GM19328 (cell line): ENCODE data around the gene COL9A3.

Source experiments
- ATAC-seq: cut with Tn5 transposase; IDR thresholded peaks from one replicate; pipeline ENCODE4 v1.9.1; 2021; ENCODE audit warnings: mild to moderate bottlenecking, moderate library complexity; ENCODE audit not compliant: unreplicated experiment

Gene COL9A3

DNA sequence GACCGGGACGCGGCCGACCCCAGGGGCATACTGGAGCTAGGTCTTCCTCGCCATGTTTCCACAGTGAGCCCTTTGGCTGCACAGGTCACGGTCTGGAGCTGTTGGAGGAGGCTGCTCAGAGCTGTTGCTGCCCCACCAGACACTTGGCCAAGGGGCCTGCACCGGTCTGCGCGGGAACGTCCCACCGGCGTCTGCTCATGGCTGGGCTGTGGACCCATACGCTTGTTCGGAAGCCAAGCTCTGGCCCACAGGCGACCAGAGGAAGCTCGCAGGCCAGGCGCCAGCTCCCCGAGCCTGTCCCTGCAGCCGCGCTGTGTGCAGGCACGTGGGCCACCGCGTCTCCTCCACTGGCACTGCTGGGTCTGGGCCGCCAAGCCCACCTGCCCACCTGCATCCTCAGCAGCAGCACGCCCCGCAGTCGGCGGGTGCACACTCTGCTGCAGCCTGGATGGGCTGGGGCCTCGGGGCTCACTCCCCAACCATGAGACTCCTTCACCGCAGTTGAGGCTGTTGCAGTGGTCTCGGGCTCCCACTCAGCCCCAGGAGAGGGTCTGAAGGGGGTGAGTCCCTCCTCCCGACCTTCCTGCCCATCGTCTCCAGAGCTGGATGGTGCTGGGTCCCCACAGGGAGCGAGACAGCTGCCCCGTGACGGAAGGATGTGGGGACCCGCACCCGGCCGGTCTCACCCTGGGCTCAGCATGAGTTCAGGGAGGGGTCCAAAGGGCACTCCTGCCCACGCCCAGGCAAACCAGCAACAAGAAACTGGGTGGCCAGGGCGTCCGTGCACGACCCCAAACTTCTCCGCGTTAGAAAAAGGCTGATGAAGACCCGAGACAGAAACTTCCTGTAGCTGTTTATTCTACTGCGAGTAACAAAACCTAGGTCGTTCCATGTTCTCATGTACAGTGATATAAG, 60.3 kb downstream of the COL9A3 start:
- ATAC-seq: no peak

DNA sequence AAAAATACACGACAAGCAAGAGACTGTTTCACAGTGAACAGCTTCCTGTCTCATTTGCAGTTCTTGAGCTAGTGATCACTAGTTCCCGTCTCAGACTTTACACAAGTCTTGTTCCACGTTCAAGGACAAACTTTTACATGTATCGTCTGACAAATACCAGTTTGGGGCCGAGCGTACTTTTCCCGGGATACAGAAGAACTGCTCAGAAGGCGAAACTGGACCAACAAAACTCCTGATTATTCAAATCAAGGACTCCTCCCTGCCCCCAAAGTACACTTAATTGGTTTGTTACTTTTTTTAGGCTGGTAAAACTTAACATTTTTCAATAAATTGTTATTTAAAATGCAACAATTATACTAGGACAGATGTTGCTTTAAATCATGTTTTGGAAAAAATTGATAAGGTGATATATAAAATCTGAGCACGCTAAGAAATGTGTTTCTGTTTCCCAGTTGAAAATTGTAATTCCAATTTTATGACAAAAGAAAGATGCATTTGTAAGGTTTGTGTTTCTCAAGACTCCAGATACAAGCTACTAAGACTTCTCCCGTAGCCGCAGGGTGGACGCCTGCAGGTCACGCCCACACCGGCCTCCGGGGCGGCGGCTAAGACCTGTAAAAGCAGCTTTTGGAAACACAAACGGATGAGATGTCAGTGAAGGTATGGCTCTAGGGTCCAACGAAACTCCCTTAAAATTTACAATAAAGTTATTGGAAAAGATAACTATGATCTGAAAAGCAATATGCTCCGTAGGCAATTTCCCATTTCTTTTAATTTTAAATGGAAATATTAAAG, 61.6 kb downstream of the COL9A3 start:
- ATAC-seq: no peak

DNA sequence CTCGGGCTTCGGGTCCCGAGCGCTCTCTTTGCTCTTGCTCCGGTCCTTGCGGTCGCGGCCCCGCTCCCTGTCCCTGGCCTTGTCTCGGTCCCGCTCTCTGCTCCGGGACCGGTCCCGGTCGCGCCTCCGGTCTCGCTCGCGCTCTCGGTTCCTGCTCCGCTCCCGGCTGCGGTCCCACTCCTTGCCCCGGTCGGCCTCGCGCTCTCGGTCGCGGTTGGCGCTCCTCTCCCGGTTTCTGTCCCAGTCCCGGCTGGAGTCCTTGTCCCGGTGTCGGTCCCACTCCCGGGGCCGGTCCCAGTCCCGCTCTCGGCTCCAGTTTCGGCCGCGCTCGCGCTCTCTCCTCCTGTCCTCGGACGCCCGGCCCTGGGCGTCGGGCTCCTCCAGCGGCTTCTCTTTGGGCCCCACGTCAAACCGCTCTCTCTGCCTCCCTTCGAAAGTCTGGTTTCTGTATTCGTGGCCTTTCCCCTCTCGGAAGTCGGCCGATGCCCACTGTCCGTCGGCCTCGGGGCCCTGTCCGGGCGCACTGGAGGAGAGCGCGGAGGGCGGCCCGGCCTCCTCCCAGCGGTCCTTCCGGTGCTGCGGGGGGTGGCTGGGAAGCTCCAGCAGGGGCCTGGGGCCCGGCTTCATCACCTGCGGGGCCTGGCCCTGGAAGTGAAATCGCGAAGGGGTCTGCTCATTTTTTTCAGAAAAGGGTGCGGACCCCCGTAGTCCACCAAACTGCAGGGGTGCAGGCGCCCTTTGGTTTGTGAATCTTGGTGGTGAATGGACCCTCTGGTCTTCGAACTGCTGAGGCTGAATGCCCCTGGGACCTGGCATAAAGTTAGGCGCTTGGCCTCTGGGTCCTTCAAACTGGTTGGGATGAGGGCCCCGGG, 62.7 kb downstream of the COL9A3 start:
- ATAC-seq: no peak

DNA sequence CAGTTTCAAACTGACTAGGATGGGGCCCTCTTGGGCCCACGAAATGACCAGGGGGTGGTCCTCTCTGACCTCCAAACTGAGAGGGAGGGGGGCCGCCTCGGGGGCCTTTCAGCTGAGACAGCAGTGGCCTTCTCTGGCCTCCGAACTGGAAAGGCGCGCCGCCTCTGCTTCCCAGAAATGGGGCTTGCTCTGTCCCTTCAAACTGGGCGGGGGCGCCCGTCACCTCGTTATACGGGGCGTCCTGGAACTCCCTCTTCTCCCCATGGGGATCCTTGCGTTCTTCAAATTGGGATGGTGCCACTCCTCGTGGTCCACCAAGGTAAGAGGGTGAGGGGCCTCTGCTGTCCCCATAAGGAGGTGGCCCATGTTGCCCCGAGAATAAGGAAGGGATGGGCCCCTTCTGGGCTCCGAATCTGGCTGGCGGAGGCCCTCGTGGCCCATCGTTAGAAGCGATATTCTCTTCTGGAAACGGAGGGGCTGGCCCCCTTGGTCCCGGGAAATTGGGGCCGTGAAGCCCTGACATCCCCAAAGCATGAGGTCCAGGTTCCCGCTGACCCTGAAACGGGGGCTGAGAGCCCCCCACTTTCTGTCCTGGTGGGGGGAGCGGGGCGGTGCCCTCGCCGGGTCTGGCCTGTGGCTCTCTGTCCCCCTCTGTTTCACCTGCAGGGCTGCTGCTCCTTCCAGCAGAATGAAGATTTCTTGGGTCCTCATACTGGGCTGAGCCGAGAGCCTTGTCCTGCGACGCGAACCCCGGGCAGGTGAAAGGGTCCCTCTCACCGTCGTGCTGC, 63.5 kb downstream of the COL9A3 start:
- no peak for ATAC-seq

DNA sequence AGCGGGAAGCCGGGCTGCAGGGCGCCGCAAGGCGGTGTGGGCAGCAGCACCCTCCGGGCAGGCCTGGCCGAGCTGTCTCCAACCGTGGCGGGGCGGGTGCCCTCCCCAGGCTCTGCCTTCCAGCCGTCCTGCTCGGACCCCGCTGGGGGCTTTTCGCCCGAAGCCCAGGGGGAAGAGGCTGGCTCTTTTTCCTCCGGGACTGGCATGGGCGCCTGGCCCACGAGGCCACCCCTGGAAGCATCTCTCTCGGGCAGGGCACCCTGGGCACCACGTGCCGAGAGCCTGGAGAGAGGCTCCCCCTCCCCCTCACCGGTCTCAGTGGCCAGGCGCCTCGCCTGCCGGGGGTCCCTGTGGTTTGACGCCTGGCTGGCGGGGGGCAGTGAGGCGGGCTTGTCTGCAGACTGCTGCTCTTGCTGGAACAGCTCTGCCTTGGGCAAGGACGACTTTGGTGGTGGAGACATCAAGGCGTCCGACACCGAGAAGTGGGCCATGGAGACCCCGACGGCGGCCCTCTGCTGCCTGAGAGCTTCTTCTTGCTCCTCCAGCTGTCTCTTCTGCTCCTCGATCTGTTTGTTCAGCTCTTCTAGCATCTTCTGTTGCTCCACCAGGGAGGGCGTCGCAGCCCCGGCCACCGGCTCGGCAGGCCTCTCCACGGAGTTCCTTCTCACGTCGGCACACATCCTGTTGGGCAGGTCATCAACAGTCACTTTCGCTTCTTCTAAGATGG, 64.2 kb downstream of the COL9A3 start:
- no peak for ATAC-seq

DNA sequence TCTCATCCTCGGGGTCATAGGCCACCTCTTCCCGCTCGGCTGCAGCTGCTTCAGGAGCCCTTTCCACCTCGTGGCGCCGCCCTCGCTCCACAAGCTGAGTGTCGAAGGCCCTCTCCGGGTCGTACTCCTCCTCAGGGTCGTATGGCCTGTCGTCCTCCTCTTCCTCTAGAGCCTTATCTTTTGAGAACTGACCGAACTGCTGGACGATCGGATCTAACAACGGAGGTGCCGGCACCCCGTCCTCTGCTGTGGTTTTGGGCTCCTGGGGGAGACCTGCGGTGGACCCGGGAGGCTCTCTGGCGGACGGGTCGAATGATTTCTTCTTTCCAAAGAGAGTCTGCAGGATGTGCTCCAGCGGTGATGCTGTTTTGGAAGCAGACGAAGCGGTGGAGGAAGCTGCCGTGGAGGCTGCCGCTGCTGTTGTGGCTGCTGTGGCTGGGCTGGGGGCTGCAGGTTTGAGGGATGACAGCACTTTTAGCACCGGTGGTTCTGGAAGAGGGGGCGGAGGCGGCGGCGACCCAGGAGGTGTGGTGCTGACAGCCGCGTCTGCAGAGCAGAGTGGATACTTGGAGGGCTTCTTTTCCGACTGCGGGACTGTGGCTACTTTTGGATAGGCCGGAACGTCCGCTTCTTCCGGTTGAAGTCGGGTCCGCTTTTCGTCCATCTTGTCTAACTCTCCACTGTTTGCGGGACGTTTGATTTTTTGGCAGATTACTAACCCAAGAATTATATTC, 65.0 kb downstream of the COL9A3 start:
- no peak for ATAC-seq

DNA sequence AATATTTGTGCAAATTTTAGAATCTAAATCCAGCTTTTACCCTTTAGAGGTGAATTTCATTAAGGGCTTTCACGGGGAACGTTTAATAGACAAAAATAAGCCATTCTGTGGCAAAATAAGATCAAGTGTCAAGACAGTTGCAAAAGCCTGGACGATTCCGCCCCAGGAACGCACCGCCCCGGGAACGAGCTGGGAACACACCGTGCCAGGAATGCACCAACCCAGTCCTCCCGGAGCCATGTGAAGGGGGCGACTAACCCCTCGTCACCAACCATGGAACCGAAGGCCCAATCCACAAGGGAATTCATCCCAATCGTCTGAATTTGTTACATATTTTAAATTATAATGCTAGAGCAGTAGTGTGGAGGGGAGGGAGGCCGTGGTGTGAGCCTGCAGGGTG, 65.6 kb downstream of the COL9A3 start:
- ATAC-seq: no peak

DNA sequence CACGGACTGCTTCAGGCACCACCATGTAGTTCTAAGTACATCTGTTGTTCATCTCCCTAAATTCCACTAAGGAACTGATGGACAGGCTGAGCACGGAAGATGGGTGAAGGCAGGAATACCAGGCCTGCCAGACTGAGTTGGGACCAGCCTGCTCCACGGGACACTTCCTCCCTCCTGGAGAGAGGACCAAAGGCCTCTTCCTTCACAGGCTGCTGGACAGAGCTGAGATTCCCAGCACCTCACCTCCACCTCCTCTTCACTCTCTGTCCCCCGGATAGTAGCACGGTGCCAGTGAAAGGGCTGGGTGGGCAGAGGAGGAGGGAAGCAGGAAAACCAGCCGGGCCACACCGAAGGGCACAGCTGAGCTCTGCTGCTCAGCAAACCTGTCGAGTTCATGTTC, 67.7 kb downstream of the COL9A3 start:
- ATAC-seq: no peak

DNA sequence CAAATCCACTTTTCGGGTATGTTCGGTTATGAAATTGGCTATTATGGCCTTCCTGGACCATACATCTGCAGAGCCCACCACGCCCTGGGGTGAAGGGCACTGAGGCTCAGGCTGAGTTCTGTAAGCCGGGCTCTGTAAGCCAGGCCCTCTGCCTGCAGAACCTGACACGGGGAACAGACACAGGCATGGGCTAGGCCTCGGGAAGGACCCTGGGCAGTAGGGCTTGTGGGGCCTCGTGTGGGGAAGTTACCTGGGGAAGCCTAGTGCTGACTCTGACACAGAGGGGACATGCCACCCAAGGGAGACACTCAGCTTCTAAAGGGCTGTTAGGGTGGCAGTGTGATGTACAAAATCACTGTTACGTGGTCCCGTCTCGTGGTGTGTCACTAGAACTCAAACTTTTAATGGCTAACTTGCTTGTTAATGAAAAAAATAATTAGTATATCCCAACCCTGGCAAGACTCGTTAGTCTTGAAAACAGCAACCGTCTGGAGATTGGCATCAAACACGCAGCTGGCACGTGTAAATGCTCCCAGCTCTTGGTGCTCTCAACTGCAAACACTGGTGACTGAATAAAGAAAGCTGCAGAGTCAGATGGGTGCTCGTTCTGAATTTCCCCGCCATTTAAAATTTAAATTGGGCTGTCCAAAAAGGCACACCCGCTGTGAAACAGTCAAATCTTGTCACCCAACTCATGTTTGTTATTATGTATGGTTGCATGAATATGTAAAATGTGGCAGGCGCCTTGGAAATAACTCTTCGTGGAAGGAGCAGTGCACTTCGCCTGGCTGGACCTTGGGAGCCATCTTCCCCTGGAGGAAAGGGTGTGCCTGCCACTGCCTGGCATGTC, 68.4 kb downstream of the COL9A3 start:
- no peak for ATAC-seq

DNA sequence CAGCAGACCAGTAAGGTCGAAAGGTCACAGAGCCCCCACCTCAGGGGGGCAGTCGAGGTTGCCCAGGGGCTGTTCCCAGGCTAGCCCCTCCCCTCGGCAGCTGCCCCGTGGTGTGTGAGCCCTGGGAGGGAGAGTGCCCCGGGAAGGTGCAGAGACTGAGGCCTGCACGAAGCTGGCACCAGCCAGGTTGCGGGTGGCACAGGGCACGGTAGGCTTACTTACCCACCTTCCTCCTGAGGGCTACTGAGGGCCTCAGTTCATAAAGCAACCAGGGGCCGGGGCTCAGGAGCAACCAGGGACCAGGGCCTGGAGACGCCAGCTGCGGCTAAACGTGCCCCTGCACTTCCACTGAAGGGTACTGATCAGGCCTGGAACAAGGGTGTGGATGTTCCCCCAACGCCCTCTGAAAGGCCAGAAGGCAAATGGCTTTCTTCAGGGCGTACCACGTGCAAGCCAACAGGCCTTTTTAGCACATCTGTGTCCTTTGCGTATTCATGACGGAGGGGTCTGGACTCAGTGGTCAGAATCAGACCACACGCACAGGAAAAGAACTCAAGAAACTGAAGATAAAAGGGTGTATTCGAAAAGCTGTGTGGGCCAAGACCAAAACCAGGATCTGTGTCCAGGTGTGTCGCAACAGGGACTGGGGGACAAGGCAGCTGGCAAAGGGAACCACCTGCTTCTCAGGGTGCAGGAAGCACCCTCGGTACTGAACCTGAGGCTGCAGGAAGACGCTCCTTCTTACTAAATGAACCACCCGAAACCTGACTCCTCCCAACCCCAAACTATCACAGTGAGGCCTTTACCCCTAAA, 69.3 kb downstream of the COL9A3 start:
- ATAC-seq: no peak

DNA sequence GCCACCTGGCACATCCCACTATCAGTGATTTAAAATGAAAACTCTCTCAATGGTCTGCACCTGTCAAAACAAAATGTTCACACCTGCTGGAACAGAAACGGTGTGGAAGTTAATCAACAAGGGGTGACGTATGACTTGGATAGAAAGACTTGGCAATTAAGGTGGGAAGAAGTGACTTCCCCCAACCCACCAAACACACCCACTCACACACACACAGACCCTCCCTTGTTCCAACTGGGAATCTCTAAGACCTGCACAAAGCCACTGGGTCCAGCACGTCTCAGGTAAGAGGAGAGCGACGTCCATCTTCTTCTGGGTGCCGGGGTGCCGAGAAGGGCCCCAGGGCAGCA, 69.8 kb downstream of the COL9A3 start:
- ATAC-seq: no peak

DNA sequence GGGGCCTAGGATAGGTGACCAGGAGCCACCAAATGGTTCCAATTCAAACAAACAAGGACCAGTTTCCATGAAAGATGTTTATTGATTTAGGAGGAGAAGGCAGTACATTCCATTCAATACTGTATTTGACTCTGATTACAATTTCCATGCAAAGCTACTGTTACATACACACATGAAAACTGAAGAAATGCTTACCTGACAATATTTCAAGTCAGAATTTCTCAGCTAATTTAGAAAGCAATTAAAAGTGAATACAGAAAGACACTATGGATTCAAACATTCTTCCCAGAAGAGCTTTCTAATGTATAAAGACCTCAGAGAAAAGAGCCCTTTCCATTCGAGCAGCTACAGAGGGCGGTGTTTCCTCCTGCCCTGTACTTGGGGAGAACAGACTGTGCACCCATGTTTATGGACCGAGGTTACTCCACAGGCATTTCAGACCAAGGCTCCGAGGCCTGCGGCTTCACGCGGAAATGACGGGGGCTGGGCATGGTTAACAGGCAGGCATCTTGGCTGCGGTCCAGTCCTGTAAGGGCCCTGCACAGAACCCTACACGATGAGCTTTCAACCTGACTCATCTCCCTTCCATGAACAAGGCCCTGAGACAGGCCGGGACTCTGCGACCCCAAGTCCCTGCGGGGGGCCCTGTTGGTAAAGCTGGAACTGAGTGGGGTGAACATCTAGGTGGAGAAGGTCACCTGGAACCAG, 70.5 kb downstream of the COL9A3 start:
- no peak for ATAC-seq

DNA sequence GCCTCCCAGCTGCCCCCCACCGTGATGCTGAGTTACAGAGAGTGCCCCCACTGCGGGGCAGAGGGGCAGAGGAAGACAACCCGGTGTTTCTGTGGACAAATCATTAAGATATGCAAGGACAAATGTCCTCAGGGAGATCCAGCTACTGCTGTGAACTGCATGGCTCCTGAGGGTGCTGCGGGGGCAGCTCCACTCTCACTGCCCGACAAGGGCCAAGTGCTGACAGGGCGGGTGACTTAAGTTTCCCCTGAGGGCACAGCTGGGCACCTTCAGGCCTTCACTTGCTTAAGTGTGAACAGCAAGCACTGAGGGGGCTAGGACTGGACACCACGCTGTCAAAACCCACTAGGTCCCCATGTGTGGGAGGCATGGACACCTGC, 71.0 kb downstream of the COL9A3 start:
- no peak for ATAC-seq

DNA sequence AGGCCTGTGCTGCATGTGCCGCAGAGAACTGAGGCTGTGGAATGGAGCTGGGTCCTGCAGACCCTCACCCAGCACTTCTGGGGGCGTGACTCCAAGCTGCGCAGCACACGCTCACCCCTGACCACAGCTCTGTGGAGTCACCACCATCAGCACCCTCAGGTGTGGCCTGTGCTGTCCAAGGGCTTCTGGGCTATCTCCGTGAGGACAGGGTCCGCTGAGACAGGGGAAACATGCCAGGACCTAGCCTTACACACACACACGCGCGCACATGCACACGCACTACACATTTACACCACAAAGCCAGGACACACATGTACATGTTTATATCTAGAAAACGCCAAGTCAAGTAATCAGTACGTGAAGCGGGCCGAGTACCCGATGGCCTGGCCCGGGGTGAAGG, 71.6 kb downstream of the COL9A3 start:
- ATAC-seq: no peak

DNA sequence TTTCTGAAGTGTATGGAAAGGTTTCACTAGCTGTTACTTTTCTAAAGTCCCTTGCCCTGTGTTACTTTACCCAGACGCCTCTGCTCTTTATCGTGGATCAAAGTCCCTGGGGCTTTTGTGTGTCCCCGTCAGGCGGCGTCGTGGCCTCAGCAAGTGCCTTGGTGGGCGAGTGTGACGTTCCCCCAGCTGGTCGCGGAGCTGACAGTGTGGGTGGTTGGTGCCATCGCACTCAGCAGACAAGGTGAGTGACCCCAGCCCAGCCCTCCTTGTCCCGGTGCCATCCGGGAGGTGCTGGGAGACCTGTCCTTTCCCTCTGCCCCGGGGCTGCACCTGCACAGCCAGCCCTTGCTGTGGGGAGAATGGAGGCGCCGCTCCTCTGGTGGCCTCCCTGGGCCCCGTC, 72.1 kb downstream of the COL9A3 start:
- ATAC-seq: no peak

DNA sequence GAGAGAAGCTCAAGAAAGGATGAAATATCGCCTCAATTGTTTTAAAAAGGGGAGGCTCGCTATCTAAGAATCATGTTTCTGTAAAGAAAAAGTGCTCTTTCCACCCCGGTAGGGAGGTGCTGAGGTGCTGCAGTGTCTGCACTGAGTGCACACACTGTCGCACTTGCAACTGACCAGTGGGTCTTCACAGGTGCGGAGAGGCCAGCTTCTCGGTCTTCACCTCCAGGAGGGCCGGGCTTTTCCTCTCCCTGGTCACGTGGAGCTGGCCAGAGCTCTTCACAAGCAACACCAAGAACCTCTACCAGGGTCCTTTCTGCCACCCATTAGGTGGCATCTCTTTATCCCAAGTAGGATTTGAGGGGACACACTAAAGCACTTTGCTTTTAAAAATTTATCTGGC, 72.6 kb downstream of the COL9A3 start:
- ATAC-seq: no peak

DNA sequence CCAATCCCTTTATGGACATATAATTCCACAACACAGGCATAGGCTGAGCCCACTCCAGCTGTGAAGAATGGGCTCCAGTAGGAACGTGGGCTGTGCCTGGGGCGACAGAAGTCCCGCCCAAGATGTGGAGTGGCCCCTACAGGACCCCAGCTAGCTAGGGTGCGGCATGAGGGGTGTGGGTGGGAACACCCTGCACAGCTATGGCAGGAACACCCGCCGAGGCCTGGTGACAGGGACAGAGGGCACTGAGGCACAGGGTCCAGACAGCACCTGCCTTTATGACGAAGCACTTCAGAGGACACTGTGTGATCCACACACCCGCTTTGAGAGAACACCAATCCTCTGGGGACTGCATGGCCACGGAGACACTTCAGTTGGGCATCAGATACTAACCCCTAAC, 73.0 kb downstream of the COL9A3 start:
- ATAC-seq: no peak
